Endothelial cell of umbilical vein (primary cell): ENCODE results near the gene GCSH. TPM values are rescaled to one million over a fixed set of nuclear protein-coding genes. Genes with fewer than 3 reads are reported as not detected.

Experiments used
- BruUV-seq: library from RNA; stranded (reverse); fragments of 400-500 nt; replicated peaks from 2 replicates; lab custom pipeline; 2021; lab: Mats Ljungman, UMichigan
- CTCF ChIA-PET: fragments of 300-600, 350-600 bp; sonication (Branson Sonifier 250); formaldehyde crosslinking; loops from one replicate; lab custom pipeline; 2021; ENCODE audit warnings: antibody characterized with exemption, inconsistent platforms; lab: Charles Lee
- POLR2A ChIA-PET: fragments of 300-600, 350-600 bp; sonication (Branson Sonifier 250); formaldehyde crosslinking; loops from one replicate; lab custom pipeline; 2021; ENCODE audit warnings: antibody characterized with exemption, inconsistent platforms; lab: Charles Lee
- DNase-seq: peaks from one replicate; pipeline ENCODE4 v3.0.0-alpha.2; 2011; ENCODE audit warnings: low read depth, low spot score
- FAIRE-seq: peaks from 2 replicates; lab custom pipeline; 2011; peaks lifted over from hg19 to GRCh38; lab: Jason Lieb, UNC
- H2AFZ ChIP-seq: 2 replicates; pipeline ENCODE4 v1.6.0; 2012; ENCODE audit warnings: low read depth, low read length, control low read depth, inconsistent platforms
- H3K27ac ChIP-seq: 2 replicates; pipeline ENCODE4 v1.5.1; 2011; ENCODE audit warnings: low read depth, mild to moderate bottlenecking, control low read depth, low read length, moderate library complexity; ENCODE audit not compliant: insufficient read depth
- H3K27me3 ChIP-seq, 2 experiments: 2 replicates each; pipeline versions ENCODE4 v1.6.0 to v1.6.1; 2011; ENCODE audit warnings: low read length in 2 of 2, mixed read lengths in 1 of 2; ENCODE audit not compliant: control insufficient read depth in 2 of 2, insufficient read depth in 2 of 2
- H3K36me3 ChIP-seq, 2 experiments: 2 replicates in 1 of 2; 3 replicates in 1 of 2; pipeline ENCODE4 v1.5.1; 2011; ENCODE audit warnings: low read length in 2 of 2, mild to moderate bottlenecking in 1 of 2, moderate library complexity in 1 of 2; ENCODE audit not compliant: control insufficient read depth in 2 of 2, insufficient read depth in 2 of 2; ENCODE audit errors: extremely low read depth in 1 of 2
- H3K4me1 ChIP-seq: 3 replicates; pipeline ENCODE4 v1.5.1; 2011; ENCODE audit warnings: mild to moderate bottlenecking, low read length; ENCODE audit not compliant: control insufficient read depth, insufficient read depth; ENCODE audit errors: extremely low read depth
- H3K4me2 ChIP-seq: 2 replicates; pipeline ENCODE4 v1.6.1; 2011; ENCODE audit warnings: low read length, control low read depth, mixed read lengths; ENCODE audit not compliant: insufficient read depth
- H3K4me3 ChIP-seq, 3 experiments: fragments of 200-600 bp in 1 of 3; sonication (generic), shearing (Covaris generic) in 1 of 3; replicated peaks in 1 of 3; 2 replicates each; pipeline ENCODE4 v1.5.1; 2011 to 2016; ENCODE audit warnings: control low read depth in 3 of 3, low read length in 3 of 3, mild to moderate bottlenecking in 2 of 3, inconsistent platforms in 1 of 3, low read depth in 1 of 3, moderate library complexity in 1 of 3; ENCODE audit not compliant: insufficient read depth in 1 of 3
- H3K79me2 ChIP-seq: 2 replicates; pipeline ENCODE4 v1.6.0; 2012; ENCODE audit warnings: low read length, inconsistent platforms; ENCODE audit not compliant: control insufficient read depth, insufficient read depth
- H3K9ac ChIP-seq: replicated peaks from 2 replicates; pipeline ENCODE3; 2011; ENCODE audit warnings: low read length, control low read depth; ENCODE audit not compliant: insufficient read depth; ENCODE audit errors: extremely low read depth
- H3K9me1 ChIP-seq: replicated peaks from 3 replicates; pipeline ENCODE4 v1.6.0; 2011; ENCODE audit warnings: mild to moderate bottlenecking, low read length; ENCODE audit not compliant: control insufficient read depth, insufficient read depth; ENCODE audit errors: extremely low read depth
- H3K9me3 ChIP-seq: replicated peaks from 2 replicates; pipeline ENCODE4 v1.5.1; 2012; ENCODE audit warnings: low read length, inconsistent platforms; ENCODE audit not compliant: control insufficient read depth, insufficient read depth
- H4K20me1 ChIP-seq: replicated peaks from 2 replicates; pipeline ENCODE3; 2011; ENCODE audit warnings: mild to moderate bottlenecking, low read length; ENCODE audit not compliant: control insufficient read depth, insufficient read depth; ENCODE audit errors: extremely low read depth
- CTCF ChIP-seq, 2 donors: IDR thresholded peaks; 1 replicate in 1 of 2; 2 replicates in 1 of 2; pipeline ENCODE4 v1.5.1; 2011; ENCODE audit warnings: low read length in 2 of 2, mild to moderate bottlenecking in 2 of 2, moderate library complexity in 2 of 2, control low read depth in 1 of 2, inconsistent platforms in 1 of 2, low read depth in 1 of 2; ENCODE audit not compliant: insufficient read depth in 1 of 2; ENCODE audit errors: extremely low read depth in 1 of 2
- EZH2 ChIP-seq: IDR thresholded peaks from 2 replicates; pipeline ENCODE4 v1.6.1; 2012; ENCODE audit warnings: borderline replicate concordance, low read depth, mild to moderate bottlenecking, moderate library complexity, low read length, inconsistent platforms; ENCODE audit not compliant: severe bottlenecking
- FOS ChIP-seq: IDR thresholded peaks from 2 replicates; pipeline ENCODE4 v1.6.1; 2011; ENCODE audit warnings: mild to moderate bottlenecking, low read length, moderate library complexity, borderline replicate concordance; ENCODE audit not compliant: insufficient read depth
- GATA2 ChIP-seq: IDR thresholded peaks from 2 replicates; pipeline ENCODE4 v1.7.0; 2011; ENCODE audit warnings: low read depth, mild to moderate bottlenecking, moderate library complexity, mixed read lengths, low read length; ENCODE audit not compliant: insufficient read length, insufficient read depth
- JUN ChIP-seq: IDR thresholded peaks from 2 replicates; pipeline ENCODE4 v1.6.1; 2011; ENCODE audit warnings: borderline replicate concordance, low read depth; ENCODE audit not compliant: insufficient read length, insufficient read depth
- MAX ChIP-seq: IDR thresholded peaks from 2 replicates; pipeline ENCODE4 v1.6.1; 2011; ENCODE audit not compliant: insufficient read depth, insufficient read length
- MYC ChIP-seq: IDR thresholded peaks from one replicate; pipeline ENCODE4 v1.6.1; 2011; ENCODE audit warnings: mild to moderate bottlenecking, low read depth, low read length
- POLR2A ChIP-seq: IDR thresholded peaks from 2 replicates; pipeline ENCODE4 v1.6.1; 2012; ENCODE audit warnings: low read depth, mild to moderate bottlenecking, control low read depth, low read length
- POLR2AphosphoS5 ChIP-seq: IDR thresholded peaks from 2 replicates; pipeline ENCODE4 v1.6.1; 2012; ENCODE audit warnings: low read depth, mild to moderate bottlenecking, control low read depth, low read length, moderate library complexity; ENCODE audit not compliant: insufficient read depth
- dilution Hi-C: fragments of 300-500 bp; cut with MboI; formaldehyde crosslinking; loops from one replicate; pipeline ENCODE4 v1.15.0; 2019; ENCODE audit warnings: low sequenced_read_pairs; ENCODE audit not compliant: extremely low pct_ligation_motif_present
- intact Hi-C: fragments of 100-400 bp; cut with micrococcal nuclease; formaldehyde crosslinking; loops from one replicate; pipeline ENCODE4 v1.10.0; 2022
- polyA plus RNA-seq, 4 experiments: library from polyadenylated mRNA; depleted of rRNA in 3 of 4; stranded (reverse) in 3 of 4; unstranded in 1 of 4; fragments of >200 nt; gene quantifications; 2 replicates each; pipeline versions ENCODE4 v1.2.1 to v1.2.3, GENCODE V29; 2011 to 2012; ENCODE audit warnings: missing spikeins in 1 of 4
- total RNA-seq: library from RNA; stranded (reverse); gene quantifications from 2 replicates; pipeline ENCODE4 v1.2.3, GENCODE V29; 2021

Gene GCSH
- total and polyA plus RNA-seq, 2 donors (not counting 3 experiments of a cell fraction or from before 2014, with no cell fraction given), result 6.9 to 31.1 TPM

- H3K9me3 ChIP-seq, result no peaks in the 10 kb centered on the region
- FAIRE-seq (no peak), DNase-seq (no peak)
- no peaks in the 10 kb centered on the region for H3K27me3 ChIP-seq
- no peaks in the 10 kb centered on the region for H3K36me3 ChIP-seq
- dilution Hi-C loops (no loop called here), intact Hi-C loops (no loop called here)
- ChIA-PET CTCF (interaction anchor here (0.6 to 0.9 kb wide), 2 partner anchors 12 to 17 kb away, joined by 3 read pairs; no protein-coding TSS in a partner anchor), POLR2A (no interaction called here)
- no peak overlapping the region for H3K4me3 ChIP-seq
- H3K9ac ChIP-seq, result no peak overlapping the region
- no peak for TF ChIP-seq EZH2
- TF ChIP-seq POLR2AphosphoS5, result no peak
- no peak for TF ChIP-seq CTCF (IDR thresholded peaks at IDR 0.05; ENCODE audit: extremely low read depth in 1 of 2, insufficient read depth in 1 of 2, low read depth in 1 of 2, low read length in 2 of 2)
- TF ChIP-seq JUN, result no peak
- no peak for TF ChIP-seq GATA2
- TF ChIP-seq POLR2A, result no peak
- TF ChIP-seq MYC, result no peak
- TF ChIP-seq MAX, result no peak
- TF ChIP-seq FOS, result no peak
- H3K79me2 ChIP-seq, result no peaks in the 10 kb centered on the region
- H3K4me2 ChIP-seq, result no peak overlapping the region
- no peak overlapping the region for H2AFZ ChIP-seq
- H3K9me1 ChIP-seq, result no peaks in the 10 kb centered on the region
- no peak overlapping the region for H3K27ac ChIP-seq
- no peaks in the 10 kb centered on the region for H4K20me1 ChIP-seq
- BruUV-seq, result no TSS peak
- H3K4me1 ChIP-seq, result no peaks in the 10 kb centered on the region
These were observed 34.2 kb downstream of the GCSH start for GRCh38 chr16:81061871-81062608.
